Stimulated activated CD8-positive, alpha-beta memory T cell treated with anti-CD3 and anti-CD28 coated beads, Interleukin-15, amount 100 ng/mL, for 24 hours (primary cell): ENCODE data around the gene C8B.

Source experiments
- DNase-seq: peaks from one replicate; pipeline ENCODE4 v3.0.0-alpha.2; 2020; ENCODE audit warnings: low read depth

Gene C8B

DNA sequence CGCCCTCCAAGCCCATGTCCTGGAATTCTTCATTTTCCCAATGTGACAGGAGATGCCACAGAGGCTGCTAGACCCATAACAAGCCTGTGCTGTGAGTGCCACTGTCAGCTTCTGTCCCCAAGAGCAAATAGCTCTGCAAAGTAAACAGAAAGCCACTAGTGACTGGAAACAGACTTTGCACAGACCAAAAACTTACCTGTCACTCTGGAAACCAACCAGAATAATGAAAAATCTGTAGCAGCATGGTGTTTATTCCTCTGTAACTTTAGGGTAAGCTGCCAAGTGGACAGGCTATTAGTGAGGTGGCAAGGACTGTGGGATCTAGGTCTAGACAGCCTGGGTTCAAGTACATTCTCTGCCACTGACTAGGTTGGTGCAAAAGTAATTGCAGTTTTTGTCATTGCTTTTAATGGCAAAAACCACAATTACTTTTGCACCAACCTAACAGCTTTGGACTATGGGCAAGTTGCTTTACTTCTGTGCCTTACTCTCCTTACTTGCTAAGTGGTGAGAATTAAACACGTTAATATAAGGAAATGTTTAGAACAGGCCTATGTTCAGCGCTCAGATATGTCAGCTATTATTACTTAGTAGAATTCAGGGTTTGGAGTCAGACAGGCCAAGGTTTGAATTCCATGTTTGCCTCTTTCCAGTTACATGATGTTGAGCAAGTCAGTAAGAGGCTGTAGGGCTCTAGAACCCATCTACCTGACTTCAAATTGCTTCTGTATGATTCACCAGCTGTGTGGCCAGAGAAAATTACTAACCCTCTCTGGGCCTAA is at the start of gene C8B:
TSS of gene C8B (minus strand) at position 100 of the 782 bp plus-strand sequence. CDS start at position 33, 67 bp downstream.
- no peak for DNase-seq

DNA sequence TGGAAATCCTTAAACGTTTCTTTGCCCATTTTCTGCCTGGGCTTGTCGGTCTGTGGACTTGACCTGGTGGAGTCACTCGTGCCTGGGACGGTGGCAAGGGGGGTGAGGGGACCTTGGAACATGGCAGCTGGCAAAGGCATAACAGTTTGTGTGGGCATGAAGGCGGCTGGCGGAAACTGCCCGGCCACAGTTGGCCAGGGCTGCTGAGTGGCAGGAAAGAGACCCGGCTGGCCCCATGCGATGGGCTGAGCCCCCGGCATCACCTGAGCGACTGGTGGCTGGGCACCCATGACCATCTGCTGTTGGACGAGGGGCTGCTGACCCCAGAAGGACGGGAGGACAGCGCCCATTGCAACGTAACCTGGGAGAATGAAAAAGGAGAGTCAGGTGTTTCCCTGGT is 49.3 kb upstream of the C8B start:
- no peak for DNase-seq

DNA sequence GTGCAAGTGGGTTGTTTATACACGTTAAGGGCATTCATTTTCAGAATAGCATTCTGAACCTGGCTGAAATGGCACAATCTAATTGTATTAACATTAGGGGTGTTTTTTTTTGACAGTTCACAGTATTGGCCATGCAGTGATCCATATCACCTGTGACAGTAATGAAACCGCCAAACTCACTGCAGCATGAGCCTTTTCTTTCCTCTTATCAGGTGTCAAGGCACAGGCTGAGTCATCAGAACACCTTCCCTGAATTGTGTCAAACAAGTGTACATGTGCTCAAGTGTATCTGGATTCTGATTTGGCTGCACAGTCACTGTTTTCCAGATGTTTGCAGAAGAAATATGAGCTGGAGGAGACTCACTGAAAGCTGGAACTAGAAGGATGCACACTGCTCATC is 47.7 kb upstream of the C8B start:
- DNase-seq = no peak

GRCh38 chr1:57012315-57012714 is 46.5 kb upstream of the C8B start:
- DNase-seq = no peak

GRCh38 chr1:57010511-57010910 is 44.7 kb upstream of the C8B start:
- no peak for DNase-seq

GRCh38 chr1:57007948-57008347 is 42.1 kb upstream of the C8B start:
- no peak for DNase-seq

- no peak for DNase-seq
These were observed 41.7 kb upstream of the C8B start for GRCh38 chr1:57007472-57007871.

GRCh38 chr1:57003398-57004139 is 37.8 kb upstream of the C8B start:
- no peak for DNase-seq

DNA sequence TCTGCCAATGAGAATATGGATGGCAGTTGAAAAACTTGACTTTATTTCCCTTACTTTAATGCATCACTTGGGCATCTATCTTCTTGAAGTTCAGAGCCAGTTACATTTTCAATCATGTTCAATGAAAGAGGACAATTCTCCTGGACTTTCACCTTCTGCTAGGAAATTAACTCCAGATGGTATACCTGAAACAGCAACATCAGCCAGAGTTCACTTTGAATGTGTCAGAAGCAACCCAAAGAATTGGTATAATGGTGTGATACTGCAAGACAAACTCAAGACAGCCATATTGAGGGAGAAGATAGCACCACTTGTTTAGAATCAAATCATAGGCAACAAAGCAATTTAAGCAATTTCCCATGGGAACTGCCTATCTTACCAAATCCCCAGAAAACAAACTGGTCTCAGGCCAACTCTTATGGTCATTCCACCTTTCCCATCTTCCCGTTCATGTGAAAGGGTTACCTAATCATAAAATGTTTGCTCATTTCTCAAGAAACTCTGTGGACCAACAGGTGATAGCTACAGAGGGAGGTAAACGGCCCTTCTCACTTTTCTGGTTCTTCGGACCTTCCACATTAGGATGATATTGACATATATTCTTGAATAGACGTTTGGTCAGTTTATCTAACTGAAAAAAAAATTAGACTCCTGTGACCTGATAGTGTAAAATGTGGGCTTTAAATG is 29.7 kb upstream of the C8B start:
- no peak for DNase-seq

GRCh38 chr1:56993475-56993874 is 27.7 kb upstream of the C8B start:
- DNase-seq = no peak

GRCh38 chr1:56992318-56993125 is 26.7 kb upstream of the C8B start:
- no peak for DNase-seq

GRCh38 chr1:56991576-56991975 is 25.8 kb upstream of the C8B start:
- DNase-seq = no peak

DNA sequence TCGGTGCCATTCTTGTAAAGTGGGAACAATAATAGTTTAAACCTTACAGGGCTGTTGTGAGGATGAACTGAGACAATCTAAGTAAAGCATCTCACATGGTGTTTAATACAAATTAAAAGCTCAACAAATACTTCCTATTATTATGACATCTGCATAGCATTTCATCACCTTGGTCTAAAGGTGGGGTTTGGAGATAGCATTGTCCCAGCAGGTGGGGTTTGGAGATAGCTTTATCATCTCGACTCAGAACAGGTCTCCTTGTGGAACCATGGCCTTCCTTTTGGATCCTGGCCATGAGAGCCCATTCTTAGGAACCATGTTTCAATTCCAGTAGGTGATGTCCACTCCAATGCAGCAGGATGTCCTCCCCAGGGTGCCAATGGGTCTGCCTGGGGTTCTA is 20.6 kb upstream of the C8B start:
- no peak for DNase-seq

GRCh38 chr1:56985857-56986256 is 20.0 kb upstream of the C8B start:
- no peak for DNase-seq

DNA sequence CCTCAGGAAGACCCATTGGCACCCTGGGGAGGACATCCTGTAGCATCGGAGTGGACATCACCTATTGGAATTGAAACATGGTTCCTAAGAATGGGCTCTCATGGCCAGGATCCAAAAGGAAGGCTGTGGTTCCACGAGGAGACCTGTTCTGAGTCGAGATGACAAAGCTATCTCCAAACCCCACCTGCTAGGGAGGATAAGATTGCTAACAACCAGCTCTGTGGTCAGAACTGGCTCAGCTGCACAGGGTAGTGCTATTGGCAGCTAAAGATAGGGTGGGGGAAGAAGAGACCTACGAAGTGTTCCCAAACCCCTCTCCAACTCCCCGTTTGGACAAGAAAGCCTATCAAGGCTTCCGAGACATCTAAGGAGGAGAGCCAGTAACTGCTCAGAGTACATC is 17.7 kb upstream of the C8B start:
- no peak for DNase-seq

DNA sequence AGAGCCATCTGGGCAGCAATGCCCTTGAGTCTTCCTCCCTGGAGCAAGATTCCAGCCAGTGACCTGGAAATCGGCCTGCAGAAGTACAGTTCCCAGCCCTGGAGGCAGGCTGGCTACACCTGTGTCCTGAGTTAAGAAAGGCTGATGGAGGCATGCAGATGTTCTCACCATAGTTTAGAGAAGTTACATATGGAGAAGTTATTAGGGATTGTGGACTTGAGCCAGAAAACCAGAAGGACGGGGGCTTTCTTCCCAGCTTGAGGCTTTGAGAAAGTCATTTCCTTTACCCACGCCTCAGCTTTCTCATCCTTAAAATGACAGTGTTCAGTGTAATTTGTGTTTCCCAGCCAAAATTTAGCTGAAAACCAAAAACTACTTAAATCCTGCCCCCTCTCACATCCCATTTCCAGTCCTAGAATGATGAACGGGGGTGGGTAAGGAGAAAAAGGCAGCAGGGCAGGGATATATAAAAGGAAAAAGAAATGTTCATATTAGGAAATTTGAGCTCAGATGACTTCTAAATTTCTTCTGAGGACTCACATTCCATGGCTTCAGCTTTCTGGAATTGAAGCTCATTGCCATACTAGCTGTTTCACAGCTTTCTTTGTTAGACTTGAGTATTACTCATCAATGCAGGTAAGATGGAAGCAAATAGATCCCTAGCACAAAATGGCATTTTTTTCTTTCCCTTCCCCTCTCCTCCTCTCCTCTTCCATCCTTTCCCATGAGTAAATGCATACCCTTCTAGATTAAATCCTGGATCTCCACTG is 14.4 kb upstream of the C8B start:
- DNase-seq = no peak

DNA sequence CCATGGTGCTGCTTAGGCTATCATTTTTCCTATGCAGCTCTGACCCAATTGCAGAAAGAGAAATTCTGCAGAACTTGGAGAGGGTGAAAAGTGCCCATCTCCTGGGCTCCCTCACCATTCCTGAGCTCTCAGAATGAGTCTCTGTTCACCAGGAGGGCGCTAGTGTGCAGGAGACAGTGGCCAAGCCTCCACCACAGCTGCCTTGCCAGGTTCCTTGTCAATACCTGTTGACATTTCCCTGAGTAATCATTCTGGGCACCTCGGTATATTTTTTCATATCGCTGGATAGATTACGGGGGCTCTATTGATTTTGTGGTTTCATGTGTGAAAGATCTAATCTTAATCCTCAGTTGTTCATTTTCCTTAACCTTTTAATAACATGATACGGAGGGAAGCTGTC is 13.0 kb upstream of the C8B start:
- no peak for DNase-seq

DNA sequence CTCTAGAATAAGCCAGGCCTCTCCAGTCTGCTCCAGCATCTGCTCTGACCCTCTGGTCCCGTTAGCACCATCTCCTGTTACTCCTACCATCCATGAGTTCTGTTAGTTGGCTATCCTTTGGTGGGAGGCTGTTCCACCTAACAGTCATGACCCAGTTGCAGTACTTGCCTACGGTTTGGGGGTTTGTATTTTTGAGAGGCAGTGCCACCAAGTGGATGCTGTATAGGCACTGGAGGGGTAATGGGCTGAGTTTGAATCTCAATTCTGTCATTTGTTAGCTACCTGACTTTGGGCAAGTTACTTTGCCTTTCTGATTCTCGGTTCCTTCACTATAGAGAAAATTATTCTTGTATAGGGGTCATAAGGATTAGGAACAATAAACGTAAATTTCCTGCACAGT is 12.1 kb upstream of the C8B start:
- DNase-seq = no peak

GRCh38 chr1:56975446-56975845 is 9.6 kb upstream of the C8B start:
- no peak for DNase-seq

DNA sequence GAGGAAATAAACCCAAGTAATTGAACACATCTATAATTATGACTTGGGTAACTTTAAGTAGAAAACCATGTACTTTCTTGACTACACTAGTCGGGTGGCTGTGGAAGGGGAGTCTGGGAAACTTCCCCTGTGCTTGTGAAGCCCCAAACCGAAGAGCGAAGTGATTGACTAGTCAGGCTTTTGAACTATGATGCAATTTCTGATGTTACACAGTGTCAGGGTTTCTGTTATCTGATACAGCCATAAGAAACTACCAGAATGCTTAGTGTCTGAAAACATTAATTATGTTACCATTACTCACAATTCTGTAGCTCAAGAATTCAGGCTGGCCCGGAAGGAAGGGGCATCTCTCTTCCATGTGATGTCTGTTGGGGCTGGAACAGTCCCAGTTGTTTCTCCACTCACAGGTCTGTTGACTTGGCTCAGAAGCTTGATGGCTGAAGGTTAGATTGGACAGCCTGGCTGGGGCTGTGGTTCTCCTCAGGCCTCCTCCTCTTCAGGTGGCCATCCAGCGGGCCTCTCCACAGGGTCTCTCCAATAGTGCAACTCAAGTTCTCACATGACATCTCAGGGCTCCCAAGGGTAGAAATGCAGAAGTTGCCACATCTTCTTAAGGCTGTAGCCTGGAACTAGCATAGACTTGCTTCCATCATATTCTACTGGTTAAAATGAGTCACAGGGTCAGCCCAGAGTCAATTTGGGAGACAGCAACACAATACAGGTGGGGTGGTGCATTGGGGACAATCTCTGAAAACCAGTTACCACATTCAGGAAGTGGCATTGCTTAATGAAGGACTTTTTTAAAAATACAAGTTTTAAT is 8.3 kb upstream of the C8B start:
- DNase-seq = no peak

DNA sequence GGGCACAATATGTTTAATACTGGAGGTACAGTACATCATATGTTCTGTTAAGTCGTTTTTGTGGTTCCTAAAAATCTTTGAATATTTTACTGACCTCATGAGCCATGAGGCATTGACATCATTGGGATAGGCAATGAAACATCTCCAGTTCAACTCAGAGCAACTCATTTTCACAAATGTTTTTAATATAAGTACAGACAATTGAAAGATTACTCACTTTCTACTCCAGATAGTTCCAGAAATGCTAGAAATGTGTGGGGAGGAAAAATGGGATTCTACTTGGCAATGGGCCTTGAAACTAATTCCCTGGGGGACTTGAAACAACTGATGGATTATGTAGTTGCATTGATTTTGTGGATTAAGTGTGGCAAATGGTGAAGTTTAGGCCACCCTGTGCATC is 7.2 kb upstream of the C8B start:
- DNase-seq = no peak
